Muscle of leg (tissue), 11 donors: Measurements from ENCODE around the gene TAS2R60. TPM values are rescaled to one million over a fixed set of nuclear protein-coding genes. Genes with fewer than 3 reads are reported as not detected.
"Not testable (repeated sequence)": the region's sequence is repeated elsewhere in the genome, so short reads cannot be mapped to it uniquely, and the experiment has no call there.

Source experiments
- DNase-seq: peaks from one replicate; pipeline ENCODE4 v3.0.0; 2013
- H3K27ac ChIP-seq: one replicate; pipeline ENCODE4 v1.5.1; 2013; ENCODE audit warnings: mild to moderate bottlenecking, low read length, control low read depth
- H3K27me3 ChIP-seq: one replicate; pipeline ENCODE4 v1.6.1; 2013; ENCODE audit warnings: low read length; ENCODE audit not compliant: control insufficient read depth, insufficient read depth
- H3K36me3 ChIP-seq: one replicate; pipeline ENCODE4 v1.6.1; 2013; ENCODE audit warnings: low read length; ENCODE audit not compliant: control insufficient read depth, insufficient read depth
- H3K4me1 ChIP-seq: one replicate; pipeline ENCODE4 v1.6.1; 2013; ENCODE audit warnings: low read length; ENCODE audit not compliant: control insufficient read depth, insufficient read depth
- H3K4me3 ChIP-seq: one replicate; pipeline ENCODE4 v1.5.1; 2013; ENCODE audit warnings: low read length, control low read depth
- H3K9me3 ChIP-seq: replicated peaks from 2 replicates; pipeline ENCODE4 v1.6.1; 2013; ENCODE audit warnings: low read depth, low read length; ENCODE audit not compliant: control insufficient read depth
- WGBS: methylation state at CpG from one replicate; pipeline ENCODE4 v1.1.5; 2013; ENCODE audit warnings: missing lambda C conversion rate; ENCODE audit not compliant: insufficient coverage; 5-methylcytosine and 5-hydroxymethylcytosine counted together
- polyA plus RNA-seq, 8 donors: library from polyadenylated mRNA; unstranded; fragments of 120-200 nt; gene quantifications; one replicate each; pipeline versions ENCODE4 v1.2.1 to v1.2.3, GENCODE V29; 2013; ENCODE audit warnings: inconsistent platforms in 1 of 8, low replicate concordance in 1 of 8; ENCODE audit not compliant: insufficient read length in 8 of 8, insufficient read depth in 1 of 8
- total RNA-seq: library from RNA; stranded (reverse); fragments of 120-200 nt; gene quantifications from one replicate; pipeline ENCODE4 v1.2.4, GENCODE V29; 2013

The TAS2R60 gene
- total and polyA plus RNA-seq, 9 donors = not detected

DNA sequence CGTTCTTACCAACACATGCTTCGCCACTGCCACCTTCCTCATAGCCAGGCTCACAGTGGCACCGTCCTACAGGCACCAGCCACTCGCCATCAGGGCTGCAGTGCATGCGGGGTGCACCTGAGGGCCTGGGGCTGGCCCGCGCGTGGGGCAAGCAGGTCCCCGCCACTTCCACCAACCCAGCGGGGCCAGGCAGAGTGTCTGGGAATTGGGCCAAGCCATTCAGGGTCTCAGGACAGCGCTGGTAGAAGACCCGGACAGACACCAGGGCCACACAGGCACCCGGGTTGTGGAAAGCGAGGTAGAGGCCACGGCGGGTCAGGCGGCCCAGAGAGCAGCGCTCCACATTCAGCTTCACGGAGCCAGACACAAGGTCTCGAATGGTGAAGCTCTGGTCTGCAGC is 43.6 kb upstream of the TAS2R60 start:
- Histone ChIP-seq H3K27ac (no peak overlapping the region), H3K4me1 (peaks cover 14% of the 10 kb centered on the region), H3K27me3 (no peaks in the 10 kb centered on the region), H3K9me3 (no peaks in the 10 kb centered on the region), H3K4me3 (no peak overlapping the region), H3K36me3 (peaks cover 5% of the 10 kb centered on the region)
- 90% methylated on average over 16 of the region's 20 CpGs for WGBS
- DNase-seq = no peak

DNA sequence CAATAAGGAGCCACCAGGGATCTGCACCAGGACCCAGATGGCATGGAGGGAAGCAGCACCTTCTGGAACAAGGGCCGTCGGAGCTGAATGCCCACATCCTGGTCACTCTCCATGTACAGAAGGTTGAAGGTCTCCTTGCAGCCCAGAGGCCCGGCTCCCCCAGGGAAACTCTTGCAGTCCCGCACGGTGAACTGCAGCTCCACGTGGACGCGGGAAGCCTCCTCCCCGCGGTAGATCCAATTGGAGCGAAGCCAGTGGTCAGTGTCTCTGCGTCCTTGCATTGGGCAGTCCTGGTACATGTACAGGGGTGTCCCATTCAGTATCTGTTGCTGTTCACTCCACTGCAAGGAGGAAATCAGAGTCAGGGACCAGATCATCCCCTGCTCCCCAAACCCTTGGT is 42.0 kb upstream of the TAS2R60 start:
- WGBS = 82% methylated on average over 12 of the region's 12 CpGs
- Histone ChIP-seq H3K36me3 (peaks cover 5% of the 10 kb centered on the region), H3K27me3 (no peaks in the 10 kb centered on the region), H3K9me3 (no peaks in the 10 kb centered on the region), H3K27ac (no peak overlapping the region), H3K4me1 (peaks cover 15% of the 10 kb centered on the region), H3K4me3 (no peak overlapping the region)
- no peak for DNase-seq

DNA sequence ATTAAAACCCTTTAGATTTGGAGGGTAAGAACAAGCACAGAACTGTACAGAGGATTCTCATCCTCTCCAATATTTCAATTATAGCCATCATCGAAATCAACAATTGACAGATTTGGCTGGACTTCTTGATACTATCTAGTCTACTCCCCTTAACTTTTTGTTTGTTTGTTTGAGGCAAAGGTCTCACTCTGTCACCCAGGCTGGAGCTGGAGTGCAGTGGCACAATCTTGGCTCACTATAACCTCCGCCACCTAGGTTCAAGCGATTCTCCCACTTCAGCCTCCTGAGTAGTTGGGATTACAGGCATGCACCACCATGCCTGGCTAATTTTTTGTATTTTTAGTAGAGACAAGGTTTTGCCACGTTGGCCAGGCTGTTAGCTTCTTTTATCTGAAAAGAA is 41.0 kb upstream of the TAS2R60 start:
- peaks cover 19% of the 10 kb centered on the region for H3K4me1 ChIP-seq
- not testable (repeated sequence) for H3K27me3 ChIP-seq, DNase-seq, H3K36me3 ChIP-seq, H3K27ac ChIP-seq, H3K4me3 ChIP-seq, H3K9me3 ChIP-seq
- WGBS = 83% methylated on average over 2 of the region's 4 CpGs

DNA sequence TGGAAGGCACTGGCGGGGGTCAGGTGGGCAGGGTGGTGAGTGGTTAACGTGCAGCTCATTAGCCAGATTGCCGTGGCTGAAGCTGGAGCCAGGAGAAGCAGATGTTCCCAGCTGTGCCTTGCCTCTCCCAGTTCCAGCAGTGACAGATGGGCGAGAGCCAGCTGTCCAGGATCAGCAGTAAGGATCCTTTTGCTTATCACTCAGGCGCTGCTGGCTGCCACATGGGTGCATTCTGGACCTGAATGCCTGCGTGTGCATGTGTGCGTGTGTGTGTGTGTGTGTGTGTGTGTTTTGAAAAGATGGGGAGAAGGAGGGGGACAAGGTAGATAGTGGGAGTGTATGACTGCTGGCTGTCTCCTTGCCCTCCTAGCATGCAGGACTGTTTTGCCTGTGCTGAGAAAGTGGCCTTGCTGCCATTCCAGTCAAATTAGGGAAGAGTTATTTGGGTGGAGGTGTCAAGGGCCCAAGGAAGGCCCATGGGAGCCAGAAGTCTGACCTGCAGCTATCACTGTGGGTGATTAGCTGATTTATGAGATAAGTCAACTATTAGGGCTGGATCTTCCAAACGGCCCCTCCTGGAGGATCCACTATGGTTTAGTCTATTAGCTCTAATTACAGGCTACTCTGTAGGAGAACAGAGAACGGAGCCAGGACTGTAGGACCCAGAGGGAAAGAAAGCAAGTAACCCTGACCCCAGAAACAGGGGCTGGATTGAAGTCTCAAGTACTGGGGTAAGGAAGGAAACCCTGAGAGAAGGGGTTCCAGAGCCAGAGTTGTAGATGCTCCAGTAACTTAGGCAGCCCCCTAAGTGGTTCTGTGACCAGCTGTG is 37.9 kb upstream of the TAS2R60 start:
- peaks cover 41% of the 10 kb centered on the region for H3K4me1 ChIP-seq
- no peak overlapping the region for H3K4me3 ChIP-seq
- H3K9me3 ChIP-seq = no peaks in the 10 kb centered on the region
- H3K27ac ChIP-seq = peak overlapping the region; percentile 56
- H3K27me3 ChIP-seq = no peaks in the 10 kb centered on the region
- DNase-seq = peak; percentile 83
- H3K36me3 ChIP-seq = no peaks in the 10 kb centered on the region
- 31% methylated on average over 6 of the region's 9 CpGs for WGBS

DNA sequence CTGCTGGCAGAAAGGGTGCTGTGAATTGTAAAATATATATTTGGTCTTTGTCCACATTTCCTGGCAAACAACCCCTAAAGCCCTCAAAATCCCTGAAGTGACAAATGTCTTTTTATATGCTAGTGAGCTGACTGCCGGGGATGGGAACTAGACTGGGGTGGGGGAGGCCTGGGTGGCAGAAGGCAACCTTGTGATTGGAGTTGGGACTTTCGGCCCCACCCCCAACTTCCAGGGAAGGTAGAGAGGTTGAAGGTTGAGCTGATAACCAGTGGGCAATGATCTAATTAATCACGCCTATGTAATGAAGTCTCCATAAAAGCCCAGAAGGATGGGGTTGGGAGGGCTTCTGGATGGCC is 37.3 kb upstream of the TAS2R60 start:
- WGBS = no CpG with 5 or more reads among the region's 3 CpGs
- H3K4me1 ChIP-seq = peaks cover 44% of the 10 kb centered on the region
- H3K9me3 ChIP-seq = no peaks in the 10 kb centered on the region
- H3K4me3 ChIP-seq = no peak overlapping the region
- H3K36me3 ChIP-seq = no peaks in the 10 kb centered on the region
- no peaks in the 10 kb centered on the region for H3K27me3 ChIP-seq
- no peak for DNase-seq
- H3K27ac ChIP-seq = no peak overlapping the region

DNA sequence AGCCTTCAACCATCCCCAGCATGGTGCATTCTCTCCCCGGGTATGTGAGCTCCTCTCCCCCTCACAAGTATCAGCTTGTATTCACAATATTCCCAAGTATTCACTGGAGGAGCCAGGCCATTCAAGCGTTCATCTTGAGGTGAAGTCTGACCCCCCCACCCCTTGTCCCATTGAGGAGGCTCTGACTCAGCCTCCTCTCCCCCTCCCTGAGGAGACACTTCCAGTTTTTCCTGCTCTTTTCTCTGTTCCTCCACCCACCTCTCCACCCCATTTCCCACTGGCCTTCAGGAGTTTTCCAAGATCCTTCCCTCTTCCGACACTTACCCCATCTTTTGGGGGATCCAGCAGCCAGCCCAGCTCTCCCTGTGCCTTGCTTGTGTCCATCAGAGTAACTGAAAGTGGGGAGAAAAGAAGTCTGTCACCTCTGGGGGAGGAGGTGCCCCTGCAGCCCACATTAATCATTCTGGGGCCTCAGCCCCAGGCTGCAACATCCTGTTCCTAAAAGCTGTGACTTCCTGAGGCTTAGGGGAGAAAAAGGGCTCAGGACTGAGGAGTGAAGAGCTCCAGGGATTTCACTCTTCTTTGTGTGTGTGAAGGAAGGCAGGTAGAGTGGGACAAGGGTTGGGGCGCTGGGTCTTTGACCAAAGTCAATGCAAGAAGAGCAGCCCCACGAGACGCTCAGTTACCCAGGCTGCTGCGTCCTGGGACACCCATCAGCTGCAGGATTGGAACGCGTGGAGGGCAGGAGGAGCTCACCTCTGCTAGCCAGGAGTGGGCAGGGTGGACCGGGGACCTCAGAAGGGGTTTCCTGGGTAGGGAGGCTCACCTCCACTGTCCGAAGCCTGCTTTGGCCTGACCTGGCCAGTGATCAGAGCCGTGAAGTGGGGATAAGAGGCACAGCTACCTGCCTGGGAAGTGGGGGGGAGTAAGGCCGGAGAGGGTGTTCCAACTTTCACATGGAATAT is 35.7 kb upstream of the TAS2R60 start:
- H3K27me3 ChIP-seq = no peaks in the 10 kb centered on the region
- peaks cover 49% of the 10 kb centered on the region for H3K4me1 ChIP-seq
- no peaks in the 10 kb centered on the region for H3K9me3 ChIP-seq
- H3K4me3 ChIP-seq = no peak overlapping the region
- no peak for DNase-seq
- no peak overlapping the region for H3K27ac ChIP-seq
- H3K36me3 ChIP-seq = no peaks in the 10 kb centered on the region
- 48% methylated on average over 11 of the region's 13 CpGs for WGBS

DNA sequence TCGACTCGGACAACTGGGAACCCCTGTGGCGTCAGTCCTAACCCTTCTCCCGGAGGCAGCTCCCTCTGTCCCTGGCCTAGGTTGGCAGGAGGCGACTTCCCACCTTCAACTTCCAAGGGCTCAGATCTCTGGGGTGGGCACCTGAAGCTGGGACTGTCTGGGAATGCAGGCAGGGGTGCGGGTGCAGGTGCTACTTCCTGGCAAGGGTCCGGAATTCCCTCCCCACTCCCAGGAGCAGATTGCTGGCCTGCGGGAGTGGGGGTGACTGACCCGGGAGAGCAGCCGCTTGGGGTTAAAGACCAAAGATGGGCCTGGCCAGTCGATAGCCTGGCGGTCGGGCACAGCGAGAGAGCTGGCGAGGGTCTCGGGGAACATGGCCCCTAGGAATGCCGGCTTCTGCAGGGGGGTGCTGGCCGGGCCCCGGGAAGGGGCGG is 35.0 kb upstream of the TAS2R60 start:
- Histone ChIP-seq H3K4me3 (no peak overlapping the region), H3K9me3 (no peaks in the 10 kb centered on the region), H3K27ac (no peak overlapping the region), H3K4me1 (peaks cover 49% of the 10 kb centered on the region), H3K36me3 (no peaks in the 10 kb centered on the region), H3K27me3 (no peaks in the 10 kb centered on the region)
- no peak for DNase-seq
- 10% methylated on average over 2 of the region's 20 CpGs for WGBS

DNA sequence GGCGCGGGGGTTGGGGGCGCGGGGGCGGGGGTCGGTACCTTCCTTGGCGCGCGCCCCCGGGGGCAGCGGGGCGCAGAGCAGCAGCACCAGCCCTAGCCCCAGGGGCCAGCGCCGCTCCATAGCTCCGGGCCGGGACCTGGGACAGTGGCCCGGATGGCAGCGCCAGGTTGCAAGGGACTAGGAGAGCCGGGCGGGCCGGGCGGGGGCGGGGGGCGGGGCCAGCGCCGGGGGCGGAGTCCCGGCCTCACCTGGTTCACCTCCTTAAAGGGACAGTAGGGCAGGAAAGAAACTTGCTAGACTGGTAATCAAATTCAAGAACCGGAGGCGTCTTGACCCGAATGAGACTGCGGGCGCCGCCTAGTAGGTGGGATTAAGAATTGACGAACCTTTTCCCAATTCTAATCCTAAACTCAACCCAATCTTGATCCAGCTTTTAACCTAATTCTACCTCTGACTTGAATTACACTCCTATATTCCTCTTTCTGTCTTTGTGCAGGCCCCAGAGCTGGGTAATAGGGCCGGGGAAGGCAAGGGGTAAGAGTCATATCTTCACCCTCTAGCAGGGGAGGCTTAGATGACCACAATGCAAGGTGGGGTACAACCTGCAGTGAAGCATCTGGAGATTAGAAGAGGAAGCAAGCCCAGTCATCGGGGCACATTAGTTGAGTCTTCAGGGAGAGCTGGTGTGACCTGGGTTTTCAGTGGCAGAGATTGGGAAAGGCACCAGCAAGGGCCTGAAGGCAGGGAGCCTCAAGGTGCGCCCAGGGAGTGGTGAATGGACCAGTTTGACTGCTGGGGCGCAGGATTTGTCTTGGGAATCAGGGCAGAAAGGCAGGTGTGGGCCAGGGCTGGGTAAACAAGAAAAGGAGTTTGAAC is 34.3 kb upstream of the TAS2R60 start, which contains the start of gene EPHA1:
Gene EPHA1, minus strand, starts transcription at position 171 of the 876 bp plus-strand sequence. Its CDS starts 51 bp downstream, at position 120.
- no peak for DNase-seq
- Histone ChIP-seq H3K36me3 (no peaks in the 10 kb centered on the region), H3K4me3 (no peak within 1 kb of the TSS), H3K27me3 (no peaks in the 10 kb centered on the region), H3K27ac (no peak within 1 kb of the TSS), H3K9me3 (no peaks in the 10 kb centered on the region), H3K4me1 (peaks cover 49% of the 10 kb centered on the region)
- 10% methylated on average over 22 of the region's 39 CpGs for WGBS

DNA sequence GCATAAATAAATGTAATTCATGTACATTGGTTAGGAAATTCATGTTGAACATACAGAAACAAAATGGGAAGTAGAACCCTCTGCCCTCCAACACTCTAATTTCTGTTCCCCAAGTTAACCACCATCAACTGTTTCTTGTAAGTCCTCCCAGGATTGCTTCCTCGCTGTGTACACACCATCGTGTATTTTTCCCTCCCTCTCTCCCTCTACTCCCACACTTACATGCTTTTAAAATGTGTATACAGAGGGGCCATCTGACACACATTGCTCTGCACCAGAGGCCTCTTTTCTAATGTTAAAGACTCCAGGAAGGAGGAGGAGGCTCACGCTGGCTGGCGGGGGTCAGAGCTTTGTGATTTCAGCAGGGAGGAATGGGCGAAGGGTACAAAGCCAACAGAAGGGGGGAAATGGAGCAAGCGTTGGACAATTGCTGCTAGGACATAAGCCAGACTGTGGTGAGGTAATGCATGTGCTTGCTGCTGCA is 32.7 kb upstream of the TAS2R60 start:
- DNase-seq = peak; percentile 90
- Histone ChIP-seq H3K27ac (peak overlapping the region; percentile 48), H3K9me3 (no peaks in the 10 kb centered on the region), H3K4me1 (peaks cover 40% of the 10 kb centered on the region), H3K36me3 (no peaks in the 10 kb centered on the region), H3K4me3 (no peak overlapping the region), H3K27me3 (no peaks in the 10 kb centered on the region)
- 13% methylated on average over 5 of the region's 6 CpGs for WGBS
